Right cardiac atrium (tissue), 5 donors: Measurements from ENCODE around the gene IKZF1. TPM values are rescaled to one million over a fixed set of nuclear protein-coding genes. Genes with fewer than 3 reads are reported as not detected.

Source experiments
- ATAC-seq, 2 donors: fragments of 200-7000 bp; cut with Tn5 transposase; one replicate each; pipeline versions ENCODE4 v1.8.0 to v1.9.1; 2020; ENCODE audit warnings: moderate library complexity in 2 of 2, mild to moderate bottlenecking in 1 of 2
- DNase-seq, 3 donors: peaks; one replicate each; pipeline ENCODE4 v3.0.0-alpha.2; 2020
- H3K27ac ChIP-seq: one replicate; pipeline ENCODE4 v1.5.1; 2013; ENCODE audit warnings: mild to moderate bottlenecking, low read length, control low read depth, moderate library complexity
- H3K27me3 ChIP-seq: one replicate; pipeline ENCODE4 v1.6.1; 2013; ENCODE audit not compliant: control insufficient read depth, insufficient read depth
- H3K4me1 ChIP-seq: one replicate; pipeline ENCODE4 v1.6.1; 2013; ENCODE audit warnings: low read length; ENCODE audit not compliant: control insufficient read depth, insufficient read depth
- H3K4me3 ChIP-seq: one replicate; pipeline ENCODE4 v1.5.1; 2013; ENCODE audit warnings: low read length, control low read depth
- H3K9me3 ChIP-seq: one replicate; pipeline ENCODE4 v1.6.1; 2013; ENCODE audit warnings: low read length; ENCODE audit not compliant: control insufficient read depth
- WGBS: extraction: QIAGEN DNeasy Blood & Tissue Kit; methylation state at CpG from one replicate; pipeline ENCODE4 v1.1.7; 2013; 5-methylcytosine and 5-hydroxymethylcytosine counted together
- intact Hi-C, 4 donors: fragments of 100-400 bp; cut with DNase I; formaldehyde crosslinking; loops; one replicate each; pipeline versions ENCODE4 v1.11.0 to v1.14.0; 2022 to 2023
- polyA plus RNA-seq: library from polyadenylated mRNA; stranded (reverse); fragments of 200-250 nt; gene quantifications from one replicate; pipeline ENCODE4 v1.2.3, GENCODE V29; 2013
- total RNA-seq, 4 donors: library from RNA; stranded (reverse); fragmentation: NEBNext Ultra II Directional; extraction: Animal tissue kit (Norgen Biotek cat#: 25700); gene quantifications; one replicate each; pipeline ENCODE4 v1.2.1, GENCODE V29; 2021
- donor health status: healthy with polysubstance abuse.
- donor health status: DM: no; HTN: yes; CAD: no.
- donor health status: DM: no; HTN: no; CAD: no.
- donor health status: DM: no; HTN: yes; CAD: no; lungs with severe emphysema.
- donor health status: DM: yes; HTN: yes; CAD: no.

IKZF1 gene
- total and polyA plus RNA-seq, 5 donors = 0.54 to 6.8 (median 4.2) TPM

GRCh38 chr7:50303335-50304128, 984 bp upstream of the IKZF1 start:
- H3K4me3 ChIP-seq = peak overlapping the region; percentile 67
- WGBS = 7% methylated on average over 100 of the region's 100 CpGs
- no peaks in the 10 kb centered on the region for H3K27me3 ChIP-seq
- no peaks in the 10 kb centered on the region for H3K4me1 ChIP-seq
- intact Hi-C loops = no loop called here
- DNase-seq (peak in 2 of 3 donors; percentile 54 to 60), ATAC-seq (no peak)
- no peak overlapping the region for H3K27ac ChIP-seq
- no peaks in the 10 kb centered on the region for H3K9me3 ChIP-seq

- Histone ChIP-seq H3K4me1 (no peaks in the 10 kb centered on the region), H3K27me3 (no peaks in the 10 kb centered on the region), H3K27ac (no peak overlapping the region), H3K4me3 (peak overlapping the region; percentile 67), H3K9me3 (no peaks in the 10 kb centered on the region)
- ATAC-seq = no peak
- WGBS = 14% methylated on average over 20 of the region's 20 CpGs
- intact Hi-C loops = no loop called here
- peak in 1 of 3 donors; percentile 61 for DNase-seq
These were observed 531 bp downstream of the IKZF1 start for GRCh38 chr7:50304911-50305582.

- ATAC-seq (no peak), DNase-seq (no peak)
- 55% methylated on average over 11 of the region's 11 CpGs for WGBS
- Histone ChIP-seq H3K9me3 (no peaks in the 10 kb centered on the region), H3K27ac (no peak overlapping the region), H3K4me1 (no peaks in the 10 kb centered on the region), H3K27me3 (peaks cover 3% of the 10 kb centered on the region), H3K4me3 (peak overlapping the region; percentile 67)
- intact Hi-C loops = no loop called here
These were observed 1.3 kb downstream of the IKZF1 start for GRCh38 chr7:50305583-50306493.

- intact Hi-C loops = no loop called here
- no peak for DNase-seq
- no peaks in the 10 kb centered on the region for H3K9me3 ChIP-seq
- ATAC-seq = no peak
- H3K4me1 ChIP-seq = no peaks in the 10 kb centered on the region
- H3K27me3 ChIP-seq = peaks cover 4% of the 10 kb centered on the region
- 67% methylated on average over 10 of the region's 10 CpGs for WGBS
- H3K4me3 ChIP-seq = peak overlapping the region; percentile 12
- H3K27ac ChIP-seq = no peak overlapping the region
These were observed 2.2 kb downstream of the IKZF1 start for GRCh38 chr7:50306494-50307367.

GRCh38 chr7:50307368-50308032, 3.0 kb downstream of the IKZF1 start:
- H3K4me1 ChIP-seq = no peaks in the 10 kb centered on the region
- intact Hi-C loops = no loop called here
- WGBS = 43% methylated on average over 10 of the region's 10 CpGs
- no peak overlapping the region for H3K27ac ChIP-seq
- peaks cover 4% of the 10 kb centered on the region for H3K27me3 ChIP-seq
- no peak overlapping the region for H3K4me3 ChIP-seq
- DNase-seq = peak in 1 of 3 donors; percentile 59
- no peaks in the 10 kb centered on the region for H3K9me3 ChIP-seq
- ATAC-seq = no peak

- no peaks in the 10 kb centered on the region for H3K9me3 ChIP-seq
- ATAC-seq = no peak
- no peaks in the 10 kb centered on the region for H3K4me1 ChIP-seq
- DNase-seq = no peak
- H3K27ac ChIP-seq = no peak overlapping the region
- WGBS = 72% methylated on average over 3 of the region's 3 CpGs
- peaks cover 4% of the 10 kb centered on the region for H3K27me3 ChIP-seq
- intact Hi-C loops = no loop called here
- H3K4me3 ChIP-seq = no peak overlapping the region
These were observed 3.7 kb downstream of the IKZF1 start for GRCh38 chr7:50308203-50308531.

- Histone ChIP-seq H3K27me3 (peaks cover 4% of the 10 kb centered on the region), H3K27ac (no peak overlapping the region), H3K9me3 (no peaks in the 10 kb centered on the region), H3K4me3 (no peak overlapping the region), H3K4me1 (no peaks in the 10 kb centered on the region)
- ATAC-seq (no peak), DNase-seq (no peak)
- intact Hi-C loops = no loop called here
- WGBS = 73% methylated on average over 18 of the region's 18 CpGs
These were observed 4.2 kb downstream of the IKZF1 start for GRCh38 chr7:50308532-50309385.

- Histone ChIP-seq H3K4me3 (no peak overlapping the region), H3K27ac (no peak overlapping the region), H3K4me1 (no peaks in the 10 kb centered on the region), H3K27me3 (peaks cover 4% of the 10 kb centered on the region), H3K9me3 (no peaks in the 10 kb centered on the region)
- DNase-seq (no peak), ATAC-seq (no peak)
- WGBS = 69% methylated on average over 3 of the region's 3 CpGs
- intact Hi-C loops = no loop called here
These were observed 5.2 kb downstream of the IKZF1 start for GRCh38 chr7:50309721-50310120.

GRCh38 chr7:50310361-50310760, 5.8 kb downstream of the IKZF1 start:
- DNase-seq (no peak), ATAC-seq (no peak)
- 71% methylated on average over 6 of the region's 6 CpGs for WGBS
- Histone ChIP-seq H3K27ac (no peak overlapping the region), H3K9me3 (no peaks in the 10 kb centered on the region), H3K27me3 (peaks cover 4% of the 10 kb centered on the region), H3K4me1 (no peaks in the 10 kb centered on the region), H3K4me3 (no peak overlapping the region)
- intact Hi-C loops = no loop called here
